DND-41 (cell line): ENCODE results near the gene ATXN1.

Source experiments
- CTCF ChIP-seq: IDR thresholded peaks from 2 replicates; pipeline ENCODE4 v1.5.1; 2012; ENCODE audit warnings: borderline replicate concordance, low read length, moderate library complexity, mild to moderate bottlenecking; ENCODE audit not compliant: poor library complexity, severe bottlenecking; ENCODE audit errors: extremely low read depth
- EZH2 ChIP-seq: IDR thresholded peaks from 3 replicates; pipeline ENCODE4 v1.6.1; 2012; ENCODE audit warnings: borderline replicate concordance, low read depth, mild to moderate bottlenecking, moderate library complexity, low read length, inconsistent platforms; ENCODE audit not compliant: severe bottlenecking

- no peak for TF ChIP-seq CTCF
- TF ChIP-seq EZH2 = no peak
Observed at GRCh38 chr6:16346831-16347230, 414.4 kb downstream of the ATXN1 start.
